ENCODE results near the gene VCX3A.

The VCX3A gene

DNA sequence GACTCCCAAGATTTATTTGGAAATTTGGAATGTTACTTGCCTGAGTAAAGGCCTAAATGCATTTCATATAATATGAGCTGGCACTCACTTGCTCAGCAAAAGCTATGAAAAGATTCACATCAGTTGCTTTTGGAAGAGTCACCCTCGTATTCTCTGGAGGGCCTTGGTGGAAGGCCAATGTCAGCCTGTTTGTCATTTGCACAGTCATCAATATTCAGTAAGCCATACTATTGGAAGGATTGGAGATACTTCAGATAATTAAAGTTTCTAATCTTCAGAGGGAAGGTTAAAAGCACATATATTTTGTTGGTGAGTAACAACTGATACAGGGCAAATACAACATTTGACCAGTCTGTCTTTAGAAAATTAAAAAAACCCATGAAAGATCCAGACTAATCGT, 36.6 kb downstream of the VCX3A start:
- intact Hi-C loops (cut with DNase I; ENCODE audit: low total_unique reads), result no loop called here
- no peaks in the 10 kb centered on the region for H3K27me3 ChIP-seq
- TF ChIP-seq, protein P1, sequence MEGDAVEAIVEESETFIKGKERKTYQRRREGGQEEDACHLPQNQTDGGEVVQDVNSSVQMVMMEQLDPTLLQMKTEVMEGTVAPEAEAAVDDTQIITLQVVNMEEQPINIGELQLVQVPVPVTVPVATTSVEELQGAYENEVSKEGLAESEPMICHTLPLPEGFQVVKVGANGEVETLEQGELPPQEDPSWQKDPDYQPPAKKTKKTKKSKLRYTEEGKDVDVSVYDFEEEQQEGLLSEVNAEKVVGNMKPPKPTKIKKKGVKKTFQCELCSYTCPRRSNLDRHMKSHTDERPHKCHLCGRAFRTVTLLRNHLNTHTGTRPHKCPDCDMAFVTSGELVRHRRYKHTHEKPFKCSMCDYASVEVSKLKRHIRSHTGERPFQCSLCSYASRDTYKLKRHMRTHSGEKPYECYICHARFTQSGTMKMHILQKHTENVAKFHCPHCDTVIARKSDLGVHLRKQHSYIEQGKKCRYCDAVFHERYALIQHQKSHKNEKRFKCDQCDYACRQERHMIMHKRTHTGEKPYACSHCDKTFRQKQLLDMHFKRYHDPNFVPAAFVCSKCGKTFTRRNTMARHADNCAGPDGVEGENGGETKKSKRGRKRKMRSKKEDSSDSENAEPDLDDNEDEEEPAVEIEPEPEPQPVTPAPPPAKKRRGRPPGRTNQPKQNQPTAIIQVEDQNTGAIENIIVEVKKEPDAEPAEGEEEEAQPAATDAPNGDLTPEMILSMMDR (IDR thresholded peaks at IDR 0.05), result no peak
- no peaks in the 10 kb centered on the region for H3K4me1 ChIP-seq
- no peaks in the 10 kb centered on the region for H3K36me3 ChIP-seq
- H3K27ac ChIP-seq, result no peak overlapping the region
- H3K4me3 ChIP-seq, result no peak overlapping the region
- no peaks in the 10 kb centered on the region for H3K9me3 ChIP-seq
- DNase-seq, result no peak
